Ishikawa (cell line): ENCODE results near the gene PAXX.

Source experiments
- CEBPB ChIP-seq: IDR thresholded peaks from 2 replicates; pipeline ENCODE4 v1.6.1; 2012
- CREB1 ChIP-seq: IDR thresholded peaks from 2 replicates; pipeline ENCODE4 v1.6.1; 2012; ENCODE audit warnings: low read depth
- EGR1 ChIP-seq: IDR thresholded peaks from 2 replicates; pipeline ENCODE4 v1.6.1; 2012
- EP300 ChIP-seq: IDR thresholded peaks from 2 replicates; pipeline ENCODE4 v1.6.1; 2012; ENCODE audit warnings: borderline replicate concordance
- FOXM1 ChIP-seq: IDR thresholded peaks from 2 replicates; pipeline ENCODE4 v1.6.1; 2012; ENCODE audit warnings: low read depth, borderline replicate concordance
- MAX ChIP-seq: IDR thresholded peaks from 2 replicates; pipeline ENCODE4 v1.6.1; 2012
- NFIC ChIP-seq: IDR thresholded peaks from 2 replicates; pipeline ENCODE4 v1.6.1; 2012
- RAD21 ChIP-seq: IDR thresholded peaks from 2 replicates; pipeline ENCODE4 v1.6.1; 2012; ENCODE audit warnings: low read depth
- TAF1 ChIP-seq: IDR thresholded peaks from 2 replicates; pipeline ENCODE4 v1.6.1; 2012; ENCODE audit warnings: low read depth, mild to moderate bottlenecking
- TCF12 ChIP-seq: IDR thresholded peaks from 2 replicates; pipeline ENCODE4 v1.6.1; 2012; ENCODE audit warnings: low read depth
- TEAD4 ChIP-seq: IDR thresholded peaks from 2 replicates; pipeline ENCODE4 v1.6.1; 2012
- YY1 ChIP-seq: IDR thresholded peaks from 2 replicates; pipeline ENCODE4 v1.6.1; 2012; ENCODE audit warnings: low read depth
- ZBTB7A ChIP-seq: IDR thresholded peaks from 2 replicates; pipeline ENCODE4 v1.6.1; 2012; ENCODE audit warnings: low read depth
- TF ChIP-seq, protein P1 (sequence below): IDR thresholded peaks from 2 replicates; pipeline ENCODE4 v1.6.1; 2012
- TF ChIP-seq, protein P2 (sequence below): IDR thresholded peaks from 2 replicates; pipeline ENCODE4 v1.6.1; 2012; ENCODE audit warnings: low read depth, mild to moderate bottlenecking

The PAXX gene

DNA sequence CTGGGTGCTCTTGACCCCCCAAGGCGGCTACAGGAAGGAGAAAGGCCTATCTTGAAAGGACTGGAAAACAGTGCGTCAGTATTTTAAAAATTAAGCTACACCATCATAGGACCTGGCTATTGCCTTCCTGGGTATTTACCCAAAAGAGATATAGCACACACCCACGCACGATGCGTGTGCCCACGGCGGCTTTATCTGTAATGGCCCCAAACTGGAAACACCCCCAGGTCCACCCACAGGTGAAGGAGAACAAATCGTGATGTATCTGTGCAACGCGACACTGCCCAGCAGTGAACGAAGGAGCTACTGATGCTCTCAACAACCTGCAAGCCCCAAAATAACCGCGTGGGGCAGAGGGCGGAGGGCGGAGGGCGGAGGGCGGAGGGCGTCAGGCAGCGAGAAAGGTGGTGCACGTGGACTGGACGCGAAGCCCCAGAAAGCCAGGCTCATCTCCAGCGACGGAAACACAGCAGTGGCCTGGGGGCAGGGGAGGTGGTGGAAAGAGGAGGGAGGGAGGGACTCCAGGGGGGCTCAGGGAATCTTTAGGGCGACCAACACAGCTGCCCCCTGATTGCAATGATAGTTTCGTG is 27.3 kb upstream of the PAXX start:
- TF ChIP-seq NFIC = no peak
- TF ChIP-seq TAF1 = no peak
- no peak for TF ChIP-seq EGR1
- no peak for TF ChIP-seq MAX
- TF ChIP-seq ZBTB7A = no peak

- TF ChIP-seq, protein P1, sequence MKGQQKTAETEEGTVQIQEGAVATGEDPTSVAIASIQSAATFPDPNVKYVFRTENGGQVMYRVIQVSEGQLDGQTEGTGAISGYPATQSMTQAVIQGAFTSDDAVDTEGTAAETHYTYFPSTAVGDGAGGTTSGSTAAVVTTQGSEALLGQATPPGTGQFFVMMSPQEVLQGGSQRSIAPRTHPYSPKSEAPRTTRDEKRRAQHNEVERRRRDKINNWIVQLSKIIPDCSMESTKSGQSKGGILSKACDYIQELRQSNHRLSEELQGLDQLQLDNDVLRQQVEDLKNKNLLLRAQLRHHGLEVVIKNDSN = no peak
- no peak for TF ChIP-seq RAD21
- TF ChIP-seq, protein P2, sequence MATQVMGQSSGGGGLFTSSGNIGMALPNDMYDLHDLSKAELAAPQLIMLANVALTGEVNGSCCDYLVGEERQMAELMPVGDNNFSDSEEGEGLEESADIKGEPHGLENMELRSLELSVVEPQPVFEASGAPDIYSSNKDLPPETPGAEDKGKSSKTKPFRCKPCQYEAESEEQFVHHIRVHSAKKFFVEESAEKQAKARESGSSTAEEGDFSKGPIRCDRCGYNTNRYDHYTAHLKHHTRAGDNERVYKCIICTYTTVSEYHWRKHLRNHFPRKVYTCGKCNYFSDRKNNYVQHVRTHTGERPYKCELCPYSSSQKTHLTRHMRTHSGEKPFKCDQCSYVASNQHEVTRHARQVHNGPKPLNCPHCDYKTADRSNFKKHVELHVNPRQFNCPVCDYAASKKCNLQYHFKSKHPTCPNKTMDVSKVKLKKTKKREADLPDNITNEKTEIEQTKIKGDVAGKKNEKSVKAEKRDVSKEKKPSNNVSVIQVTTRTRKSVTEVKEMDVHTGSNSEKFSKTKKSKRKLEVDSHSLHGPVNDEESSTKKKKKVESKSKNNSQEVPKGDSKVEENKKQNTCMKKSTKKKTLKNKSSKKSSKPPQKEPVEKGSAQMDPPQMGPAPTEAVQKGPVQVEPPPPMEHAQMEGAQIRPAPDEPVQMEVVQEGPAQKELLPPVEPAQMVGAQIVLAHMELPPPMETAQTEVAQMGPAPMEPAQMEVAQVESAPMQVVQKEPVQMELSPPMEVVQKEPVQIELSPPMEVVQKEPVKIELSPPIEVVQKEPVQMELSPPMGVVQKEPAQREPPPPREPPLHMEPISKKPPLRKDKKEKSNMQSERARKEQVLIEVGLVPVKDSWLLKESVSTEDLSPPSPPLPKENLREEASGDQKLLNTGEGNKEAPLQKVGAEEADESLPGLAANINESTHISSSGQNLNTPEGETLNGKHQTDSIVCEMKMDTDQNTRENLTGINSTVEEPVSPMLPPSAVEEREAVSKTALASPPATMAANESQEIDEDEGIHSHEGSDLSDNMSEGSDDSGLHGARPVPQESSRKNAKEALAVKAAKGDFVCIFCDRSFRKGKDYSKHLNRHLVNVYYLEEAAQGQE = no peak
- no peak for TF ChIP-seq ZBTB7A
- no peak for TF ChIP-seq TEAD4
- no peak for TF ChIP-seq MAX
- no peak for TF ChIP-seq TAF1
- no peak for TF ChIP-seq NFIC
- no peak for TF ChIP-seq FOXM1
- no peak for TF ChIP-seq CREB1
- no peak for TF ChIP-seq EP300
- TF ChIP-seq TCF12 = no peak
- no peak for TF ChIP-seq CEBPB
- no peak for TF ChIP-seq EGR1
- no peak for TF ChIP-seq YY1
Measured at GRCh38 chr9:136965771-136966484, 26.3 kb upstream of the PAXX start.

GRCh38 chr9:136968333-136969127 is 23.7 kb upstream of the PAXX start:
- no peak for TF ChIP-seq TCF12
- TF ChIP-seq NFIC = no peak
- TF ChIP-seq, protein P2 = no peak
- no peak for TF ChIP-seq CREB1
- no peak for TF ChIP-seq TEAD4
- TF ChIP-seq EGR1 = no peak
- TF ChIP-seq CEBPB = no peak
- TF ChIP-seq, protein P1 = no peak
- no peak for TF ChIP-seq FOXM1
- TF ChIP-seq RAD21 = no peak

- no peak for TF ChIP-seq EGR1
- TF ChIP-seq TAF1 = no peak
Measured at GRCh38 chr9:136969150-136969549, 23.1 kb upstream of the PAXX start.

DNA sequence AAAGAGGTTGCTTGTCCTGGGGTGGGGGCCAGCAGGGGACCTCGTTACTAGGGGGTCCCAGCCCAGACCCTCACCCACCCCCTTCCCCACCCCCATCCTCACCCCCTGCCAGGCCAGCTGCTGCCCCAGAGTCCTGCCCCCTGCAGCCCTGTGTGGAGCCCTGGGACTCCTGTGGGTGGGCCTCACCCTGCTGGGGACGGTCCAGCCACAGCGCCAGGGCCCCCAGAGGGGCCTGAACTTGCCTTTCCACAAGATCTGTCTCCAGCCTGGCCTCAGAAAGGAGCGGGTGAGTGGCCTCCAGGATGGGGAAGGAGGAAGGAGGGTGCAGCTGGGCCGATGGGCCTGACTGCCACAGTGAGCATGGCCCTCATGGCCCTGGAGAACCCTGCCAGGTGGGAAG is 22.4 kb upstream of the PAXX start:
- no peak for TF ChIP-seq YY1
- no peak for TF ChIP-seq EGR1
- TF ChIP-seq, protein P1 = no peak
- no peak for TF ChIP-seq CEBPB
- no peak for TF ChIP-seq EP300

GRCh38 chr9:136970361-136970760 is 21.9 kb upstream of the PAXX start:
- TF ChIP-seq, protein P1 = no peak
- TF ChIP-seq CREB1 = no peak
- TF ChIP-seq FOXM1 = no peak
- no peak for TF ChIP-seq TEAD4
- TF ChIP-seq NFIC = no peak
- no peak for TF ChIP-seq YY1
- no peak for TF ChIP-seq MAX
- no peak for TF ChIP-seq TCF12
- no peak for TF ChIP-seq RAD21
- no peak for TF ChIP-seq ZBTB7A
